ENCODE results near the gene PRKCSH.

GRCh38 chr19:11444059-11444458, 8.6 kb downstream of the PRKCSH start:
- TF ChIP-seq CTCF (conservative IDR thresholded peaks at IDR 0.05; ENCODE audit: low read depth in 2 of 2) (no peak), POLR2AphosphoS5 (IDR thresholded peaks at IDR 0.05; ENCODE audit: low read depth) (no peak)

Measured in GM23338 (cell line).